OCI-M2 (cell line): Measurements from ENCODE around the gene HEMK1.

Source experiments
- DNase-seq: peaks from one replicate; lab custom pipeline; 2025; ENCODE audit not compliant: unreplicated experiment; lab: John Stamatoyannopoulos, UW

Gene HEMK1

DNA sequence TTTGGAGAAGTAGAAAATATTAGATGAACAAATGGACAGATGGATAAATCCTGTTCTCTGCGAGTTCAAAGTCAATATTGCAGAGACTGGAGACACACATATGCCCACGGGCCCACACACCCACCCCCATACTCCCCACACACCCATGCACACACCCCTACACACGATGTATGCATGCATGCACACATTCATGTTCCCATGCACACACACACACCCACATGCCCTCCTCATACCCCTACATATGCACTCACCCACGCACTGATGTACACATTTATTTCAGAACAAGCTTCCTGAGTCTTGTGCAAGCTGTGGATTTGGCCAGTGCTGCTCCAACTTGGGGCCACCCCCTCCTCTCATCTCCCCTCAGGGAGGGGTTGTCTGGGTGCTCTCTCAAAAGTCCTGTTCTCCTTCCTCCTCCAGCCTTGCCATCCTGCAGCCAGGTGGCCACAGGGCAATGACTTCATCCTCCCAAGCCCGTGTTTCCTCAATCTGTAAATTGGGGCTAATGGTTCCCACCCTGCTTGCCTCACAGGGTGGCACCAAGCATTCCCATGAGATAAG is 64.0 kb downstream of the HEMK1 start:
- DNase-seq, result no peak

DNA sequence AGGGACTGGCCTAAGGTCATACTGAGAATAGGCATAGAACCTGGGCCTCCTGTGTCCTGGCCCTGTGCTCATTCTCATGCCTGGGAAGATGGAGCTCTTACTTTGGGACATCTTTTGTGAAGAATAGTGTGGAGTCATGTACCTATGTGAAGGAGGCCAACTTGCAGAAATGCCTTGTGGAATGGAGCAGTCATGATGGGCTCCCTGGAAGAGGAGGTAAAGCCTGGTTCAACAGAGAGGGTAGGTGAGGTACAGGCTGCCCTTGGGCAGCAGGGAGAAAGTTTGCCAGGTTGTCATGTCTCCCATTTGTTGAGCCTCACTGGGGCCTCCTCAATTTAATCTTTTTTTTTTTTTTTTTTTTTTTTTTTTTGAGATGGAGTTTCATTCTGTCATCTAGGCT is 65.7 kb downstream of the HEMK1 start:
- DNase-seq, result no peak

DNA sequence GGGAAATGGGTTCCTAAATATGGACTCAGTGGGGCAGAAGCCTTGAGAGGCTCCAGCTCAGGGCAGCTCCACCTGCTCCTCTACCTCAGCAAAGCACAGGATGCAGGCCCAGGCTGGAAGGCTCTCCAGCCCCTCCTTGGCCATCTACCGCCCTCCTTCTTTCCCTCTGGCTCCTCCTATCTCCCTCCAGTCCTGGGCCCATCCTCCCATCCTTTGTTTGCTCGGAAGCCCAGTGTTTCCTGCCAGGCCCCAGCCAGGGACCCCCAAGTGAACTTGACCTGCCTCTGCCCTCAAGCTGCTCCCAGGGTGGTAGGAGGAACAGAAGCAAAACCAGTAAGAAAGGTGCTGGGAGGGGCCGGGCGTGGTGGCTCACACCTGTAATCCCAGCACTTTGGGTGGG is 67.7 kb downstream of the HEMK1 start:
- DNase-seq, result no peak

DNA sequence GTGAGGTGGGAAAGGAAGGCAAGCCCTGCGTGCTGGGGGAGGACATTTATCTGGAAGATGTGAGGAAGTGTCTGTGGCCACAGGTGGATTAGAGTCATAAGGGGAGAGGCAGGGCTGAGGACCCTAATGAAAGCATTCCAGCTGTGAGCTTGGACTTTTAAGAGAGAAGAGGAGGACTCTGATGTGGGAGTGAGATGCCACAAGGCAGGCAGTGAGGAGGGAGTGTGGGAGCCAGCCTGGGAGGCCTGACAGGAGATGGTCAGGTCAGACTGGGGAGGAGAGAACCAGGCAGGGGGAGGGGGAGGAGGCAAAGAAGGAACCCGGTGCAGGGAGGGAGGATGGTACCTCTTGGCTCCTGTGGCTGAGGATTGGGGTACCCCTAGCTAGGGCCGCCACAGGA is 68.6 kb downstream of the HEMK1 start:
- no peak for DNase-seq

DNA sequence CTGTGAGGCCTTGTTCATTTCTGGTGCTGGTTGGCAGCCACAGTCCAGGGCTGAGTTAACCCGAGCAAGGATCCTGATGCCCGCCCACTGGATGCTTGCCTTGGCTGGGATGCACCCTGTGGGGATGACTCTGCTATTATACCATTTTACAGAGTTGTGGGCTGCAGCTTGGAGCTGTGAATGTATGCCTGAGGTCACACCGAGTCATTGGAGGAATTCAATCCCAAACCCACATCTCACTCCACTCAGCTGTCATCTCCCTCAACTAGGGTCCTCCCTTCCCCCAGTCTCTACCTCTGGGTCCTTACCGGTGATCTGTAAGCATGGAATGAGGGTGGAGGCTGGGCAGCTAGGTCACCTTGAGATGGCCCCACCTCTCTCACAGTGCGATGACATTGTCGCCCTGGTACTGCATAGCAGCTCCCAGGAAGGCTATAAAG is 69.8 kb downstream of the HEMK1 start:
- no peak for DNase-seq

DNA sequence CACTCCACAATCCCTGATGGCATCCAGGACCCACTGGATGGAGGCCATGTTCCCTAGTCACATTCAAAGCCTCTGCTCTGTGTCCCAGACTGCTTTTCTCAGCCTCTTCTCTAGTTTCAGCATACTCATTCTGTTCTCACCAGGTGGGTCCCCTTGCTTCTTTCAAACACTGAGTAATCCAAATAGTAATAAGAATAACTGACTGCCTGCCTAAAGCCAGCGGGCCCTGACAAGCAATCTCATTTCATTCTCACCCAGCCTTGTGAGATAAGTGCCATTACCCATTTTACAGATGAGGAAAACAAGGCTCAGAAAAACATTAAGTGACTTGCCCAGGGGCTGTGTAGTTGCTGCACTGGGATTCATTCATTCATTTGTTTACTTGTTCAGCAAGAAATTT is 73.1 kb downstream of the HEMK1 start:
- DNase-seq, result no peak

DNA sequence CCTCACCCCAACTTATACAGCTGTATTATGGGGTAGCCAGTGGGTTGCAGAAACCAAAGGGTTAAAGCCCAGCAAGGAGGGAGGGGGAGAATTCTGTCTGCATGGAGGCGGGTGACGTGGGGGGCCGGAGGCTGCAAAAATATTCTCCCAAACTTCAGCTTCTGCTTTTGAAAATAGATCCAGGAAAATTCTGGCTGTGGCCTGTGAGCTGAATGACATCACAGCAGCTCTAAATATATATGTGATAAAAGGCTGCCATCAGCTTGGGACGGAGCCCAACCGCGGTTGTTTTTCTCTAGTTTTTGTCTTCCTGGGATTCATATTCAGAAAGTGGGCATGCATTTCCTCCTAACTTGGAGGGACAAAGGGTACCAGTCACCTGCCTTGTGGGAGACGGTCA is 75.2 kb downstream of the HEMK1 start:
- DNase-seq, result no peak

DNA sequence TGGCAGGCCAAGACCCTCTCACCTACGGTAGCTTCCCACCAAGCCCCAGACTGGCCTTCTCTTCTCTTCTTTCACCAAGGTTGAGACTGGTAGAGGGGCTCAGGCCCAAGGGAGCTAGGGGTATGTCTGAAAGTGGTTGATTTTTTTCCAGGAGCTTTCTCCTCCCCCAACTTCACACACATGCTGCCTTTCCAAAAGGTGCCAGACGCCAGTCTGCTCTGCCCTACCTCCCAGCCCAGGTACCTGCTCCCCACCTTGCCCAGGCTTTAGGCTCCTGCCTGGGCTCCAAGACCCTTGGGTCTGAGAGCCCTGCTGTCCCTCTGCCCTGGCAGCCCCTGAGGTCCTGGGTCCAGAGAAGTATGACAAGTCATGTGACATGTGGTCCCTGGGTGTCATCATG is 76.1 kb downstream of the HEMK1 start:
- no peak for DNase-seq
